Stomach (tissue), 9 donors: ENCODE measurements around the gene NDUFAF2. TPM values are rescaled to one million over a fixed set of nuclear protein-coding genes. Genes with fewer than 3 reads are reported as not detected.

Experiments used
- DNase-seq, 2 donors: peaks; one replicate each; pipeline versions ENCODE4 v3.0.0 to v3.0.0-alpha.2; 2013 to 2019
- H3K27ac ChIP-seq, 5 donors: fragments of 200-600 bp in 4 of 5; sonication (generic) in 4 of 5; one replicate each; pipeline ENCODE4 v1.5.1; 2013 to 2019; ENCODE audit warnings: mild to moderate bottlenecking in 1 of 5, moderate library complexity in 1 of 5
- H3K27me3 ChIP-seq, 3 donors: fragments of 200-600 bp; sonication (generic); one replicate each; pipeline ENCODE4 v1.5.1; 2017 to 2019; ENCODE audit warnings: mixed run types in 1 of 3
- H3K36me3 ChIP-seq, 4 donors: fragments of 200-600 bp; sonication (generic); 1 replicate in 3 of 4; 2 replicates in 1 of 4; pipeline ENCODE4 v1.5.1; 2016 to 2019
- H3K4me1 ChIP-seq, 4 donors: fragments of 200-600 bp; sonication (generic); one replicate each; pipeline ENCODE4 v1.5.1; 2016 to 2019
- H3K4me3 ChIP-seq, 4 donors: fragments of 200-600 bp; sonication (generic) in 3 of 4; one replicate each; pipeline ENCODE4 v1.5.1; 2016 to 2019; ENCODE audit warnings: mild to moderate bottlenecking in 1 of 4
- H3K9me3 ChIP-seq, 4 donors: fragments of 200-600 bp; sonication (generic); one replicate each; pipeline ENCODE4 v1.5.1; 2016 to 2019
- CTCF ChIP-seq, 7 experiments: fragments of 450-650 bp in 4 of 7; fragments of 200-600 bp in 3 of 7; sonication (generic) in 3 of 7; IDR thresholded peaks; one replicate each; pipeline ENCODE4 v1.5.1; 2016 to 2019; ENCODE audit warnings: antibody characterized with exemption in 7 of 7, control low read depth in 2 of 7, mild to moderate bottlenecking in 1 of 7
- EP300 ChIP-seq: sonication (generic); formaldehyde crosslinking; IDR thresholded peaks from one replicate; pipeline ENCODE4 v1.6.1; 2017; ENCODE audit warnings: antibody characterized with exemption
- POLR2A ChIP-seq, 4 donors: fragments of 450-650 bp; IDR thresholded peaks; one replicate each; pipeline ENCODE4 v1.6.1; 2016; ENCODE audit warnings: antibody characterized with exemption in 4 of 4, control low read depth in 2 of 4, mild to moderate bottlenecking in 1 of 4, moderate library complexity in 1 of 4
- POLR2AphosphoS5 ChIP-seq, 3 donors: sonication (generic); formaldehyde crosslinking; IDR thresholded peaks; one replicate each; pipeline ENCODE4 v1.6.1; 2016; ENCODE audit warnings: antibody characterized with exemption in 3 of 3
- WGBS, 5 donors: extraction: QIAGEN DNeasy Blood & Tissue Kit in 3 of 5; methylation state at CpG; one replicate each; pipeline versions ENCODE4 v1.1.5 to v1.1.7; 2013 to 2018; 5-methylcytosine and 5-hydroxymethylcytosine counted together
- intact Hi-C: fragments of 100-400 bp; cut with DNase I; formaldehyde crosslinking; loops from one replicate; pipeline ENCODE4 v1.15.1; 2023; ENCODE audit warnings: low total_unique reads
- polyA plus RNA-seq, 3 donors: library from polyadenylated mRNA; stranded (reverse); fragments of 200-250 nt; gene quantifications; one replicate each; pipeline ENCODE4 v1.2.3, GENCODE V29; 2013
- total RNA-seq, 5 donors: library from RNA; depleted of rRNA; stranded (reverse); fragments of >200 nt; gene quantifications; one replicate each; pipeline versions ENCODE4 v1.1.0 to v1.2.3, GENCODE V29; 2014 to 2016
- donor health status: healthy with polysubstance abuse.
- donor health status: Bipolar disorder and iron deficiency.
- donor health status: healthy.

NDUFAF2 gene
- total and polyA plus RNA-seq, 8 donors = 3.5 to 61.9 (median 29.3) TPM

- intact Hi-C loops = no loop called here
- TF ChIP-seq POLR2AphosphoS5 (IDR thresholded peaks at IDR 0.05) = no peak
- no peak for TF ChIP-seq CTCF (IDR thresholded peaks at IDR 0.05)
- TF ChIP-seq EP300 = no peak
- no peak for TF ChIP-seq POLR2A (IDR thresholded peaks at IDR 0.05)
Observed at GRCh38 chr5:61100437-61100836, 155.4 kb downstream of the NDUFAF2 start.

GRCh38 chr5:61114441-61114840 is 169.4 kb downstream of the NDUFAF2 start:
- intact Hi-C loops = no loop called here
- whole genome bisulfite sequencing, 5 donors = 42 to 100% (median 95%) methylated on average over 1 of the region's 1 CpG

More at GRCh38 chr5:61100437-61100836, 155.4 kb downstream of the NDUFAF2 start:
- H3K9me3 ChIP-seq = no peaks in the 10 kb centered on the region
- no peak overlapping the region for H3K4me3 ChIP-seq
- H3K27me3 ChIP-seq = no peaks in the 10 kb centered on the region
- H3K4me1 ChIP-seq = no peaks in the 10 kb centered on the region
- H3K27ac ChIP-seq = no peak overlapping the region
- H3K36me3 ChIP-seq = peaks cover 0 to 13% (median 5%) of the 10 kb centered on the region in 4 donors
- WGBS, 5 donors = 75 to 89% (median 88%) methylated on average over 4 of the region's 4 CpGs
- DNase-seq = no peak

GRCh38 chr5:61115968-61116367 is 171.0 kb downstream of the NDUFAF2 start:
- Histone ChIP-seq H3K27ac (no peak overlapping the region), H3K4me1 (no peaks in the 10 kb centered on the region), H3K36me3 (peaks cover 0 to 3% (median 0%) of the 10 kb centered on the region in 4 donors), H3K27me3 (no peaks in the 10 kb centered on the region), H3K4me3 (no peak overlapping the region), H3K9me3 (no peaks in the 10 kb centered on the region)
- intact Hi-C loops = no loop called here
- 84 to 98% (median 97%) methylated on average over 3 of the region's 3 CpGs for WGBS, 5 donors
- no peak for TF ChIP-seq CTCF (IDR thresholded peaks at IDR 0.05)
- no peak for TF ChIP-seq EP300
- TF ChIP-seq POLR2AphosphoS5 (IDR thresholded peaks at IDR 0.05) = no peak
- no peak for TF ChIP-seq POLR2A (IDR thresholded peaks at IDR 0.05)
- DNase-seq = no peak

More at GRCh38 chr5:61114441-61114840, 169.4 kb downstream of the NDUFAF2 start:
- no peaks in the 10 kb centered on the region for H3K9me3 ChIP-seq
- no peak overlapping the region for H3K27ac ChIP-seq
- H3K4me1 ChIP-seq = no peaks in the 10 kb centered on the region
- H3K4me3 ChIP-seq = no peak overlapping the region
- DNase-seq = no peak
- peaks cover 0 to 3% (median 0%) of the 10 kb centered on the region in 4 donors for H3K36me3 ChIP-seq
- TF ChIP-seq POLR2A (IDR thresholded peaks at IDR 0.05) (no peak), CTCF (IDR thresholded peaks at IDR 0.05) (no peak), EP300 (no peak), POLR2AphosphoS5 (IDR thresholded peaks at IDR 0.05) (no peak)
- no peaks in the 10 kb centered on the region for H3K27me3 ChIP-seq

- H3K4me3 ChIP-seq = no peak overlapping the region
- no peak for TF ChIP-seq POLR2A (IDR thresholded peaks at IDR 0.05)
- no peak for TF ChIP-seq CTCF (IDR thresholded peaks at IDR 0.05)
- no peak for TF ChIP-seq EP300
- no peak for TF ChIP-seq POLR2AphosphoS5 (IDR thresholded peaks at IDR 0.05)
- no peak overlapping the region for H3K27ac ChIP-seq
- WGBS, 5 donors = 88 to 94% (median 90%) methylated on average over 1 of the region's 1 CpG
- peaks cover 0 to 3% (median 0%) of the 10 kb centered on the region in 4 donors for H3K36me3 ChIP-seq
- H3K9me3 ChIP-seq = no peaks in the 10 kb centered on the region
- intact Hi-C loops = no loop called here
- H3K4me1 ChIP-seq = no peaks in the 10 kb centered on the region
- H3K27me3 ChIP-seq = no peaks in the 10 kb centered on the region
- no peak for DNase-seq
Observed at GRCh38 chr5:61119066-61119465, 174.1 kb downstream of the NDUFAF2 start.
